IMR-90 (cell line): ENCODE measurements around the gene USP5. TPM values are rescaled to one million over a fixed set of nuclear protein-coding genes. Genes with fewer than 3 reads are reported as not detected.

Experiments used
- ATAC-seq: fragments of 200-7000 bp; cut with Tn5 transposase; 2 replicates; pipeline ENCODE4 v1.9.1; 2020; ENCODE audit warnings: low read depth, mild to moderate bottlenecking, moderate library complexity
- BruUV-seq: library from RNA; stranded (reverse); fragments of 400-500 nt; replicated peaks from 2 replicates; lab custom pipeline; 2021; lab: Mats Ljungman, UMichigan
- CTCF ChIA-PET: fragments of 300-600 bp; formaldehyde crosslinking; extraction: SDS; loops from one replicate; lab custom pipeline; 2021; ENCODE audit warnings: antibody characterized with exemption; lab: Yijun Ruan, JAX
- POLR2A ChIA-PET: fragments of 300-600 bp; sonication (Branson Sonifier 250); formaldehyde crosslinking; loops from one replicate; lab custom pipeline; 2022; ENCODE audit warnings: antibody characterized with exemption; ENCODE audit not compliant: unreplicated experiment; lab: Charles Lee
- DNase-seq: peaks from one replicate; pipeline ENCODE4 v3.0.0; 2013
- H2AFZ ChIP-seq: replicated peaks from 2 replicates; pipeline ENCODE3; 2013; ENCODE audit warnings: low read length, mild to moderate bottlenecking; ENCODE audit not compliant: poor library complexity
- H2AK5ac ChIP-seq: 2 replicates; pipeline ENCODE4 v1.6.1; 2013; ENCODE audit warnings: low read depth, low read length, inconsistent platforms
- H2AK9ac ChIP-seq: replicated peaks from 2 replicates; pipeline ENCODE3; 2013; ENCODE audit warnings: mild to moderate bottlenecking, low read depth, low read length, moderate library complexity; ENCODE audit not compliant: poor library complexity
- H2BK120ac ChIP-seq: 2 replicates; pipeline ENCODE4 v1.6.1; 2013; ENCODE audit warnings: low read depth, low read length, inconsistent platforms
- H2BK15ac ChIP-seq: 3 replicates; pipeline ENCODE4 v1.6.1; 2013; ENCODE audit warnings: low read depth, low read length, inconsistent platforms
- H2BK20ac ChIP-seq: 2 replicates; pipeline ENCODE4 v1.6.1; 2013; ENCODE audit warnings: low read depth, mild to moderate bottlenecking, inconsistent platforms, low read length, moderate library complexity
- H2BK5ac ChIP-seq: 2 replicates; pipeline ENCODE4 v1.6.1; 2013; ENCODE audit warnings: mild to moderate bottlenecking, low read depth, low read length, inconsistent platforms; ENCODE audit not compliant: poor library complexity, severe bottlenecking
- H3K14ac ChIP-seq: replicated peaks from 2 replicates; pipeline ENCODE4 v1.6.1; 2013; ENCODE audit warnings: low read depth, low read length, inconsistent platforms
- H3K18ac ChIP-seq: 2 replicates; pipeline ENCODE4 v1.6.1; 2013; ENCODE audit warnings: low read depth, low read length, control low read depth
- H3K23ac ChIP-seq: 2 replicates; pipeline ENCODE4 v1.6.1; 2013; ENCODE audit warnings: low read depth, low read length, inconsistent platforms
- H3K27ac ChIP-seq: 2 replicates; pipeline ENCODE4 v1.5.1; 2013; ENCODE audit warnings: mild to moderate bottlenecking, control low read depth, low read length; ENCODE audit not compliant: insufficient read depth
- H3K27me3 ChIP-seq: 2 replicates; pipeline ENCODE4 v1.6.1; 2013; ENCODE audit warnings: low read length; ENCODE audit not compliant: control insufficient read depth, insufficient read depth
- H3K36me3 ChIP-seq: 2 replicates; pipeline ENCODE4 v1.6.1; 2013; ENCODE audit warnings: low read length, mixed read lengths; ENCODE audit not compliant: control insufficient read depth, insufficient read depth
- H3K4ac ChIP-seq: 2 replicates; pipeline ENCODE4 v1.6.1; 2013; ENCODE audit warnings: low read depth, low read length, inconsistent platforms
- H3K4me1 ChIP-seq: 2 replicates; pipeline ENCODE4 v1.6.1; 2013; ENCODE audit warnings: low read length, mixed read lengths; ENCODE audit not compliant: control insufficient read depth, insufficient read depth
- H3K4me2 ChIP-seq: 2 replicates; pipeline ENCODE4 v1.6.1; 2013; ENCODE audit warnings: low read depth, mild to moderate bottlenecking, control low read depth, low read length, moderate library complexity
- H3K4me3 ChIP-seq: 2 replicates; pipeline ENCODE4 v1.5.1; 2013; ENCODE audit warnings: low read depth, mild to moderate bottlenecking, control low read depth, low read length, moderate library complexity; ENCODE audit not compliant: insufficient read depth
- H3K56ac ChIP-seq: 2 replicates; pipeline ENCODE4 v1.6.1; 2013; ENCODE audit warnings: low read length, inconsistent platforms; ENCODE audit not compliant: insufficient read depth; ENCODE audit errors: extremely low read depth
- H3K79me1 ChIP-seq, 2 experiments: 2 replicates each; pipeline ENCODE4 v1.6.1; 2013; ENCODE audit warnings: low read length in 2 of 2, inconsistent platforms in 1 of 2, low read depth in 1 of 2
- H3K9ac ChIP-seq: 2 replicates; pipeline ENCODE4 v1.6.1; 2013; ENCODE audit warnings: low read depth, low read length, control low read depth
- H3K9me1 ChIP-seq: 2 replicates; pipeline ENCODE4 v1.6.1; 2013; ENCODE audit warnings: low read length, inconsistent platforms; ENCODE audit not compliant: insufficient read depth
- H3K9me3 ChIP-seq: 2 replicates; pipeline ENCODE4 v1.6.1; 2013; ENCODE audit warnings: low read length; ENCODE audit not compliant: control insufficient read depth, insufficient read depth
- H4K20me1 ChIP-seq: 2 replicates; pipeline ENCODE4 v1.6.1; 2013; ENCODE audit warnings: low read length, inconsistent platforms; ENCODE audit not compliant: insufficient read depth
- H4K5ac ChIP-seq: 2 replicates; pipeline ENCODE4 v1.6.1; 2013; ENCODE audit warnings: mild to moderate bottlenecking, low read depth, low read length, control low read depth
- H4K8ac ChIP-seq, 2 experiments: 2 replicates each; pipeline ENCODE4 v1.6.1; 2013; ENCODE audit warnings: low read depth in 2 of 2, low read length in 2 of 2, control low read depth in 1 of 2, inconsistent platforms in 1 of 2
- H4K91ac ChIP-seq: 2 replicates; pipeline ENCODE4 v1.6.1; 2013; ENCODE audit warnings: low read depth, low read length, inconsistent platforms; ENCODE audit not compliant: insufficient read depth
- BHLHE40 ChIP-seq: fragments of 150-350 bp; IDR thresholded peaks from 2 replicates; pipeline ENCODE4 v1.6.1; 2016; ENCODE audit warnings: mild to moderate bottlenecking, low read depth, low read length
- CEBPB ChIP-seq: IDR thresholded peaks from 2 replicates; pipeline ENCODE4 v1.6.1; 2012; ENCODE audit warnings: low read depth, low read length, improper control_type of control experiment
- FOS ChIP-seq: fragments of 150-350 bp; IDR thresholded peaks from 2 replicates; pipeline ENCODE4 v1.6.1; 2016; ENCODE audit warnings: low read depth, low read length
- MAZ ChIP-seq: IDR thresholded peaks from 2 replicates; pipeline ENCODE4 v1.6.1; 2012; ENCODE audit warnings: low read depth, mild to moderate bottlenecking, low read length, improper control_type of control experiment, moderate library complexity, borderline replicate concordance
- MXI1 ChIP-seq: IDR thresholded peaks from 2 replicates; pipeline ENCODE4 v1.6.1; 2012; ENCODE audit warnings: low read depth, mild to moderate bottlenecking, low read length, moderate library complexity, borderline replicate concordance
- NFE2L2 ChIP-seq: fragments of 150-350 bp; IDR thresholded peaks from 2 replicates; pipeline ENCODE4 v1.6.1; 2016; ENCODE audit warnings: low read depth, mild to moderate bottlenecking, low read length
- POLR2A ChIP-seq: IDR thresholded peaks from 2 replicates; pipeline ENCODE4 v1.6.1; 2012; ENCODE audit warnings: mild to moderate bottlenecking, low read depth, low read length
- RAD21 ChIP-seq: IDR thresholded peaks from 2 replicates; pipeline ENCODE4 v1.6.1; 2012; ENCODE audit warnings: low read length, improper control_type of control experiment
- RCOR1 ChIP-seq: IDR thresholded peaks from 2 replicates; pipeline ENCODE4 v1.6.1; 2012; ENCODE audit warnings: mild to moderate bottlenecking, low read length, improper control_type of control experiment; ENCODE audit not compliant: insufficient replicate concordance
- SMC3 ChIP-seq: fragments of 150-350 bp; IDR thresholded peaks from 2 replicates; pipeline ENCODE4 v1.6.1; 2016; ENCODE audit warnings: low read depth, mild to moderate bottlenecking, antibody characterized with exemption, low read length, moderate library complexity
- WGBS, 2 experiments: methylation state at CpG; one replicate each; pipeline versions ENCODE4 v1.1.5 to v1.1.7; 2013; ENCODE audit warnings: missing lambda C conversion rate in 2 of 2; ENCODE audit not compliant: insufficient read length in 1 of 2; ENCODE audit errors: extremely low coverage in 2 of 2; 5-methylcytosine and 5-hydroxymethylcytosine counted together
- dilution Hi-C: fragments of 300-500 bp; cut with HindIII; formaldehyde crosslinking; loops from one replicate; pipeline ENCODE4 v1.14.3; 2018; ENCODE audit warnings: low sequenced_read_pairs; ENCODE audit not compliant: unreplicated experiment
- in situ Hi-C: fragments of 300-500 bp; cut with MboI; formaldehyde crosslinking; loops from 3 replicates; pipeline ENCODE4 v1.14.3; 2019; ENCODE audit warnings: low sequenced_read_pairs, inconsistent platforms, mixed read lengths
- intact Hi-C: fragments of 100-400 bp; cut with micrococcal nuclease; formaldehyde crosslinking; loops from 2 replicates; pipeline ENCODE4 v1.10.0; 2022
- polyA plus RNA-seq, 3 experiments: library from polyadenylated mRNA; depleted of rRNA; stranded (reverse); fragments of >200 nt; gene quantifications; 2 replicates each; pipeline ENCODE4 v1.2.3, GENCODE V29; 2012; ENCODE audit warnings: low replicate concordance in 1 of 3
- total RNA-seq: library from RNA; depleted of rRNA; stranded (reverse); fragments of >200 nt; gene quantifications from 2 replicates; pipeline ENCODE4 v1.2.3, GENCODE V29; 2012
- TF ChIP-seq, protein P1 (sequence below): fragments of 150-350 bp; IDR thresholded peaks from 2 replicates; pipeline ENCODE4 v1.6.1; 2016; ENCODE audit warnings: low read depth, mild to moderate bottlenecking, low read length, moderate library complexity, borderline replicate concordance
- TF ChIP-seq, protein P2 (sequence below): fragments of 150-350 bp; IDR thresholded peaks from 2 replicates; pipeline ENCODE4 v1.6.1; 2017; ENCODE audit warnings: mild to moderate bottlenecking, antibody characterized with exemption, low read length, low read depth

The USP5 gene
- total and polyA plus RNA-seq, 2 of the 4 experiments (the other 2 are of a cell fraction) = 69.7 to 125 TPM

DNA sequence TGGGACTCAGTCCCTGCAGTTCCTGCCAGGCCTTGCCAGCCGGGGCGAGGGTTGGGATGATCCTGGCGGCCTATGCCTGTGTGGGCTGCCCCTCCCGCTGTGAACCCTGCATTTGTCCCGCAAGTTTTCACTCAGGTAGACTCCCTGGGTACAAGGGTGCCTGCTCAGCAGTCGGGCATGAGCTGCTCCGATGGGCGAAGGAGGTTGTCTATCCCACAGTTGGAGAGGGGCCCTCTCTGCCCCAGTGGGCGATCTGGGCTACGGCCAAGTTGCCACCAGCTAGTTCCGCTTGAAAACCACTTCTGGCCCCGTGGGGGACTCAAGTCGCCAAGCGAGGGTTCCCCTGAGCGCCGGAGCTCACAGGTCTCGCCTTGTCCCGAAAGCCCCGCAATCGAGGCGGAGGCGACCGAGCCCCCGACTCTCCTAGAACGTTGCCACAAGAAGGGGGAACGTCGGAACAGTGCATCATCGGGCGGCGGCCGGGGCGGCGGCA lies 15.0 kb downstream of the USP5 start:
- peaks cover 16% of the 10 kb centered on the region for H3K4me1 ChIP-seq
- H3K18ac ChIP-seq = peak overlapping the region; percentile 65
- H3K79me1 ChIP-seq = peaks cover 22 to 45% of the 10 kb centered on the region in 2 experiments
- ChIA-PET POLR2A (interaction anchor here (0.6 to 1.9 kb wide), 4 partner anchors 14 to 309 kb away, joined by 3 to 10 read pairs (median 4); partner anchors contain the start of gene USP5), CTCF (no interaction called here)
- no peaks in the 10 kb centered on the region for H3K27me3 ChIP-seq
- peak overlapping the region; percentile 95 for H3K4me2 ChIP-seq
- H3K36me3 ChIP-seq = peaks cover 56% of the 10 kb centered on the region
- H3K9ac ChIP-seq = peak overlapping the region; percentile 78
- peak overlapping the region; percentile 61 for H3K4me3 ChIP-seq
- H3K4ac ChIP-seq = peak overlapping the region; percentile 95
- H2AK5ac ChIP-seq = peak overlapping the region; percentile 97
- peak; percentile 1 for ATAC-seq
- peak overlapping the region; percentile 95 for H2AFZ ChIP-seq
- WGBS, 2 experiments = 4% methylated on average over 10 of the region's 33 CpGs; no CpG with 5 or more reads in 1 of the 2 experiments
- H4K8ac ChIP-seq = peak overlapping the region; percentile 92 to 93
- H2BK20ac ChIP-seq = no peak overlapping the region
- intact Hi-C loops (loop anchor here (5.0 kb wide), 1 partner anchor 770 kb away; no protein-coding TSS in a partner anchor), dilution Hi-C loops (no loop called here), in situ Hi-C loops (loop anchor here (5.0 kb wide), 1 partner anchor 95 kb away; no protein-coding TSS in a partner anchor)
- peak overlapping the region; percentile 65 for H2BK120ac ChIP-seq
- TF ChIP-seq RAD21 = no peak
- TF ChIP-seq, protein P1, sequence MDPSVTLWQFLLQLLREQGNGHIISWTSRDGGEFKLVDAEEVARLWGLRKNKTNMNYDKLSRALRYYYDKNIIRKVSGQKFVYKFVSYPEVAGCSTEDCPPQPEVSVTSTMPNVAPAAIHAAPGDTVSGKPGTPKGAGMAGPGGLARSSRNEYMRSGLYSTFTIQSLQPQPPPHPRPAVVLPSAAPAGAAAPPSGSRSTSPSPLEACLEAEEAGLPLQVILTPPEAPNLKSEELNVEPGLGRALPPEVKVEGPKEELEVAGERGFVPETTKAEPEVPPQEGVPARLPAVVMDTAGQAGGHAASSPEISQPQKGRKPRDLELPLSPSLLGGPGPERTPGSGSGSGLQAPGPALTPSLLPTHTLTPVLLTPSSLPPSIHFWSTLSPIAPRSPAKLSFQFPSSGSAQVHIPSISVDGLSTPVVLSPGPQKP = no peak
- no peak for TF ChIP-seq SMC3
- TF ChIP-seq POLR2A = no peak
- TF ChIP-seq, protein P2, sequence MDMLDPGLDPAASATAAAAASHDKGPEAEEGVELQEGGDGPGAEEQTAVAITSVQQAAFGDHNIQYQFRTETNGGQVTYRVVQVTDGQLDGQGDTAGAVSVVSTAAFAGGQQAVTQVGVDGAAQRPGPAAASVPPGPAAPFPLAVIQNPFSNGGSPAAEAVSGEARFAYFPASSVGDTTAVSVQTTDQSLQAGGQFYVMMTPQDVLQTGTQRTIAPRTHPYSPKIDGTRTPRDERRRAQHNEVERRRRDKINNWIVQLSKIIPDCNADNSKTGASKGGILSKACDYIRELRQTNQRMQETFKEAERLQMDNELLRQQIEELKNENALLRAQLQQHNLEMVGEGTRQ = no peak
- TF ChIP-seq CEBPB = no peak
- TF ChIP-seq RCOR1 = no peak
- no peak for TF ChIP-seq BHLHE40
- TF ChIP-seq MAZ = no peak
- no peak for TF ChIP-seq MXI1
- no peak for TF ChIP-seq NFE2L2
- no peak for TF ChIP-seq FOS
- DNase-seq = no peak
- peak overlapping the region; percentile 27; the same call in 1 of the 2 replicates for H3K56ac ChIP-seq
- peak overlapping the region; percentile 75 for H3K27ac ChIP-seq
- H4K5ac ChIP-seq = peak overlapping the region; percentile 92
- 0 out of 3 replicates have a peak overlapping the region, but pooled peaks have one; percentile 50 for H2BK15ac ChIP-seq
- peak overlapping the region; percentile 78 for H2BK5ac ChIP-seq
- 0 out of 2 replicates have a peak, but pooled peaks cover 7% of the 10 kb centered on the region for H3K9me1 ChIP-seq
- H3K23ac ChIP-seq = peak overlapping the region; percentile 73
- no TSS peak for BruUV-seq
- H3K14ac ChIP-seq = peak overlapping the region; percentile 92
- H4K91ac ChIP-seq = peak overlapping the region; percentile 84
- no peaks in the 10 kb centered on the region for H3K9me3 ChIP-seq
- H2AK9ac ChIP-seq = peak overlapping the region; percentile 95
- peaks cover 44% of the 10 kb centered on the region for H4K20me1 ChIP-seq
